GM12873 (cell line): ENCODE data around the gene LSM14A.

Experiments
- TF ChIP-seq, protein P1 (sequence below): IDR thresholded peaks from 2 replicates; pipeline ENCODE4 v1.5.1; 2012; ENCODE audit warnings: low read depth, mild to moderate bottlenecking, moderate library complexity, low read length, control low read depth; ENCODE audit not compliant: insufficient read depth; ENCODE audit errors: missing control alignments

The LSM14A gene

DNA sequence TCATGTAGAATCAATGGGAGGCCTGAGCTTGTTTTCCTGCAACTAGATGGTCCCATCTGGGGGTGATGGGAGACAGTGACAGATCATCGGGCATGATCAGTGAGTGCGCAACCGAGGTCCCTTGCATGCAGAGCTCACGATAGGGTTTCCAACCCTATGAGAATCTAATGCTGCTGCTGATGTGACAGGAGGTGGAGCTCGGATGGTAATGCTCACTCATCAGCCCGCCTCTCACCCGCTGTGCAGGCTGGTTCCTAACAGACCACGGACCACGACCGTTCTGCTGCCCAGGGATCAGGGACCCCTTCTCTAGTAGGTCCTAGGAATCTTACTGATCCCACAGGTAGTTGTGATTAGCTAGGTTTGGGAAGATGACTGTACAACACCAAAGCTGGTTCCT, 58.5 kb downstream of the LSM14A start:
- TF ChIP-seq, protein P1, sequence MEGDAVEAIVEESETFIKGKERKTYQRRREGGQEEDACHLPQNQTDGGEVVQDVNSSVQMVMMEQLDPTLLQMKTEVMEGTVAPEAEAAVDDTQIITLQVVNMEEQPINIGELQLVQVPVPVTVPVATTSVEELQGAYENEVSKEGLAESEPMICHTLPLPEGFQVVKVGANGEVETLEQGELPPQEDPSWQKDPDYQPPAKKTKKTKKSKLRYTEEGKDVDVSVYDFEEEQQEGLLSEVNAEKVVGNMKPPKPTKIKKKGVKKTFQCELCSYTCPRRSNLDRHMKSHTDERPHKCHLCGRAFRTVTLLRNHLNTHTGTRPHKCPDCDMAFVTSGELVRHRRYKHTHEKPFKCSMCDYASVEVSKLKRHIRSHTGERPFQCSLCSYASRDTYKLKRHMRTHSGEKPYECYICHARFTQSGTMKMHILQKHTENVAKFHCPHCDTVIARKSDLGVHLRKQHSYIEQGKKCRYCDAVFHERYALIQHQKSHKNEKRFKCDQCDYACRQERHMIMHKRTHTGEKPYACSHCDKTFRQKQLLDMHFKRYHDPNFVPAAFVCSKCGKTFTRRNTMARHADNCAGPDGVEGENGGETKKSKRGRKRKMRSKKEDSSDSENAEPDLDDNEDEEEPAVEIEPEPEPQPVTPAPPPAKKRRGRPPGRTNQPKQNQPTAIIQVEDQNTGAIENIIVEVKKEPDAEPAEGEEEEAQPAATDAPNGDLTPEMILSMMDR = no peak

DNA sequence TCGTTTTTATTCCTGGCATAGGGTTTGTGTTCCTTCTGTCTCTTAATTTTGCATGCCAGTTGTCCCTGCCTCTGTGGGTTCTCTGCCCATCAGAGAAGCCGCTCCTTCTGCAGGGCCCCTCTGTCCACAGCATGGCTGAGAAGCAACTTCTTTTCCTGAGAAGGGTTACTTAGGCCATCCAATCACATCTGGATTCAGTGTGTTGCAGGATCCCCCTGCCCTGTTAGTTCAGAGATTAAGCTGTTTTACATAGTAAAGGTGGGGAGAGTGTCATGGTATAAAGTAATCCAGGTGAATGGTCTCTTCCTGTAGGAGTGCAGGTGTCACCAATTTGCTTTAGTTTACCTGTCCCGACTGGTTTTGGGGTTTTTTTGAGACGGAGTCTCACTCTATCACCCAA, 59.1 kb downstream of the LSM14A start:
- TF ChIP-seq, protein P1 = no peak

DNA sequence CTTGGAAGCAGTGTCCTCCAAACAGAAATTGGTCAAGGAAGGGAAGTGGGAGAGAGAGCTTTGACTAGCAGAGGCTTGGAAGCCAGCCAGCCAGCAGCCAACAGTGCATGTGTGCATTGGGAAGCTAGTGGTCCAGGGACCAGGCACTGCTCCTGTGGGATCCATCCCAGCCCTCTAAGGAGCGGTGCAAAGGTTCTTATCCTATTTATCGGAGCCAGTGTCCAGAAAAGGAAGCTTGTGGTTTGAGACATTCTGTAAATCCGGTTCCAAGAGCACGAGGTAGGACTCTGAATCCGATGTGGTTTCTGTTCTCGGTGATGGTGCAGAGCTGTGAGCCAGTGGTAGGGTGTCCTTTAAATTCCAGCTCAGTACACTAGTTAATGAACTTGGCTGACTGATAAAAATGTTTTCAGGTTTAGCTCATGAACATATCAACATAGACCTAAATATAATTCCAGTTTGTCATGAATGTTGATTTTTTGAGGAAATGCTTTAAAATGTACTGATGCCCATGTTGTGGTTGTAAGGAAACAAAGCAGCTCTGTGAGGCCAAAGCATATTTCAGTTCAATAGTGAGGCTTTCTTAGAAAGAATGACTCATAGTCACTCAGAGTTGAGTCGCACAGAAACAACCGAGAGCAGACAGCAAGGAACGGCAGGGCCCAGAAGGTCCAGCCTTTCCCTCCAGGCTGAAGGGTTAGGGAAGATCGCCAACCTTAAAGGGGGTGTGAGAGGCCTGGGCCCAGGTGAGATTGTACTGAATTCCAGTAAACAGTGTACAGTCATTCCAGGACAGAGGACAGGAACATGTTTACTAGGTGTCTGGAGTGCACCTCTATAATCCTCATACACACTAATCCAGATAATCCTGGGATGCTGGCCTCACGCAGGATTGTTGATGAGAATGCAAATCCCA, 60.5 kb downstream of the LSM14A start:
- TF ChIP-seq, protein P1 = no peak

DNA sequence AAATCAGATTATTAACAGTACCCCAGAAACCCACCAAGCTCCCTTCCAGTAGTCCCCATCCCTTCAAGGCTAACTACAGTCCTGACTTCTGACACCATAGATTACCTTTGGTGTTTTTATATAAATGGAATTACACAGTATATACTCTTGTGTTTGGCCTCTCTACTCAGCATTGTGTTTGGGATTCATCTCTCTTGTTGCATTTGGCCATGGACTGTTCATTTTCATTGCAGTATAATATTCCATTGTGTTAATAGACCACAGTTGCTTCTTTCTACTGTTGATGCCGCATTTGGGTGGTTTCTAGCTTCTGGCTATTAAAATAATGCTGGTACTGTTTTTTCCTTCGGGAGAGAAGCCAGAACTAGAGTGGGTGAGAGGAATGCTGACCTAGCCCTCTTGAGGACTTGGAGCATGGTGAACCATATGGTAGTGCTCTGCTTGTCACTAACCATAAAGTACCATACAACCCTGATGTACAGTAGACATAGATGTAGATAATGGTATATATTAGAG, 63.2 kb downstream of the LSM14A start:
- TF ChIP-seq, protein P1 = no peak

DNA sequence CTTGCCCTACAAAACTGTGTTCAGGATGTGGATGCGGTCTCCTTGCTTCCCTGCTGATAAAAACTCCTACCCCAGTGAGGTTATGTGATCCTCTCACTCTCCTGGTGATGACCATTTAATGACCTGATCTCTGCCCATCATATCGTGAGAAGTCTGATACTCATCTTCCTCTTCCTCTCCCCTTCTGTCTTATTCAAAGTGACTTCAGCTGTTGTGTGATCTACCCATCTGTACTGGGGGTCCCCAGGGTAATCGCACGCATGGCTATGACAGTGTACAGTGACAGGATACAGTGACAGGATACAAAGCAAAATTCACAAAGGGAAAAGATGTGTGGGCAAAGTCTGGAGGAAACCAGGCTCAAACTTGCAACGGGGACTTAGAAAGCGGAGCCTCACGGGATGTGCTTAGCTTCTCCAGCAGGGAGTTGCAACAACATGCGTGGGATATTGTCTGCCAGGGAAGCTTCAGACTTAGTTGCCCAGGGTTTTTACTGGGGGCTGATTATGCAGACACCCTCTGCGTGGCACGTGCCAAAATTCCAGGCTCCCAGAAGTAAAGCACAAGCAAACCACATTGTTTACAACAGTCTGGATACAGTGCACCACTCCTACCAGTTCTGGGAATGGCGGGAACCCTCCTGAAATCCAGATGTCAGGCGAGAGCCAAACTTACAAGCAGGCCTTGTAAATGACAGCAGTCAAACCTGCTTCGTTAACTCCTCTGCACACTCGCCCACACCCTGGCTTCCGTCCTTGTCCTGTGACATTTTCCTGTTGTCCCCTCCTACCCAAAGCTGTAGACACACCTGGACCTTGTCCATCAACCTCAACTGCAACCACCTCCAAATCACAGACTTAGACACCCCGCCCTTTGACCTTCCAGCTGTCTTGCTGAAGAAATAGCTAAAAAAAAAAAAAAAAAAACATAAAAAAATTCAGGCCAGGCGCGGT, 64.0 kb downstream of the LSM14A start:
- TF ChIP-seq, protein P1 = no peak

DNA sequence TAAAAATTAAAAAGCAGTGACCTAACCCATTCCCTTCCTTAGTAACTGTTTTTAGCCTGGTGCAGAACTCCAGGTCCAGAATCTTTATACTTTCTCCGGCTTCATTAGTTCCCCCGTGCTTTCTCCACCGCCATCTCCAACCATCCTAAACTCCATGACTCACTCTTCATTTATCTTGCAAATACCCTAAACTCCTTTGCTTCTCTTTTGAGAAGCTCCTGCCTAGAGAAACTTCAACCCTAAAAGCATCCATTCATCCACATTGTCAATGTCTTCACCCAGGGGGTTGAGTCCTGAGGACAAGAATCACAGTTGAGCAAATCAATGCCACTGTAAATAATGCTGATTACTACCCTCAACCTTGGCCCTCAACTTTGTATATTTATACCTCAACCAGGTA, 65.0 kb downstream of the LSM14A start:
- TF ChIP-seq, protein P1 = no peak

DNA sequence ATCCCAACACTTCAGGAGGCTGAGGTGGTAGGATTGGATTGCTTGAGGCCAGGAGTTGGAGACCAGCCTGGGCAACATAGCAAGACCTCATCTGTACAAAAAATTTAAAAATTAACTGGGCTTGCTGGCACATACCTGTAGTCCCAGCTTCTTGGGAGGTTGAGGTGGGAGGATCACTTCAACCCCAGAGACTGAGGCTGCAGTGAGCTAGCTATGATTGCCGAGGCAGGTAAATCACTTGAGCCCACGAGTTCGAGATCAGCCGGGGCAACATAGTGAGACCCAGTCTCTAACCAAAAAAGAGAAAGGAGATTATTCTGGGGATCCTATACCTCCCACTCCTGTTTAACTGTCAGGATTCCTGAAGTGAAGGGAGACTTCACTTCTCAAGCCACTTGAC, 65.6 kb downstream of the LSM14A start:
- TF ChIP-seq, protein P1 = no peak
